Activated CD4-positive, CD25-positive, alpha-beta regulatory T cell (primary cell): ENCODE data around the gene SYT12.
"Not testable (repeated sequence)": the region's sequence is repeated elsewhere in the genome, so short reads cannot be mapped to it uniquely, and the experiment has no call there.

Source experiments
- DNase-seq, 4 experiments: peaks; one replicate each; lab custom pipeline; 2025; lab: John Stamatoyannopoulos, UW

The SYT12 gene

GRCh38 chr11:66996609-66997273 is 26.2 kb upstream of the SYT12 start:
- no peak for DNase-seq

- DNase-seq, result no peak
These were observed 23.4 kb upstream of the SYT12 start for GRCh38 chr11:66999555-66999954.

GRCh38 chr11:67001332-67001731 is 21.6 kb upstream of the SYT12 start:
- DNase-seq, result no peak

- DNase-seq, result no peak
These were observed 20.5 kb upstream of the SYT12 start for GRCh38 chr11:67002297-67002913.

GRCh38 chr11:67002921-67003411 is 20.0 kb upstream of the SYT12 start:
- DNase-seq, result no peak

- DNase-seq, result not testable (repeated sequence)
These were observed 17.7 kb upstream of the SYT12 start for GRCh38 chr11:67005200-67005599.

GRCh38 chr11:67006029-67006884 is 16.7 kb upstream of the SYT12 start:
- DNase-seq, result no peak

GRCh38 chr11:67007126-67007525 is 15.8 kb upstream of the SYT12 start:
- DNase-seq, result no peak

- DNase-seq, result no peak
These were observed 12.5 kb upstream of the SYT12 start for GRCh38 chr11:67010296-67010905.

- no peak for DNase-seq
These were observed 9.4 kb upstream of the SYT12 start for GRCh38 chr11:67013511-67014045.

GRCh38 chr11:67014343-67014742 is 8.6 kb upstream of the SYT12 start:
- no peak for DNase-seq

GRCh38 chr11:67015048-67015447 is 7.9 kb upstream of the SYT12 start:
- no peak for DNase-seq

- no peak for DNase-seq
These were observed 6.4 kb upstream of the SYT12 start for GRCh38 chr11:67016550-67016949.

- DNase-seq, result no peak
These were observed 2.0 kb upstream of the SYT12 start for GRCh38 chr11:67020949-67021348.

- no peak for DNase-seq
These were observed 497 bp upstream of the SYT12 start for GRCh38 chr11:67022341-67022933.

GRCh38 chr11:67023957-67024353 is 1.0 kb downstream of the SYT12 start:
- no peak for DNase-seq

GRCh38 chr11:67024410-67024809 is 1.5 kb downstream of the SYT12 start:
- no peak for DNase-seq

- no peak for DNase-seq
These were observed 2.0 kb downstream of the SYT12 start for GRCh38 chr11:67024966-67025365.

GRCh38 chr11:67025750-67026149 is 2.8 kb downstream of the SYT12 start:
- DNase-seq, result no peak

- no peak for DNase-seq
These were observed 4.0 kb downstream of the SYT12 start for GRCh38 chr11:67026941-67027340.

- no peak for DNase-seq
These were observed 4.6 kb downstream of the SYT12 start for GRCh38 chr11:67027483-67027930.
